ENCODE data around the gene EPGN.

GRCh38 chr4:74365761-74366160 lies 57.5 kb downstream of the EPGN start:
- TF ChIP-seq, protein P1, sequence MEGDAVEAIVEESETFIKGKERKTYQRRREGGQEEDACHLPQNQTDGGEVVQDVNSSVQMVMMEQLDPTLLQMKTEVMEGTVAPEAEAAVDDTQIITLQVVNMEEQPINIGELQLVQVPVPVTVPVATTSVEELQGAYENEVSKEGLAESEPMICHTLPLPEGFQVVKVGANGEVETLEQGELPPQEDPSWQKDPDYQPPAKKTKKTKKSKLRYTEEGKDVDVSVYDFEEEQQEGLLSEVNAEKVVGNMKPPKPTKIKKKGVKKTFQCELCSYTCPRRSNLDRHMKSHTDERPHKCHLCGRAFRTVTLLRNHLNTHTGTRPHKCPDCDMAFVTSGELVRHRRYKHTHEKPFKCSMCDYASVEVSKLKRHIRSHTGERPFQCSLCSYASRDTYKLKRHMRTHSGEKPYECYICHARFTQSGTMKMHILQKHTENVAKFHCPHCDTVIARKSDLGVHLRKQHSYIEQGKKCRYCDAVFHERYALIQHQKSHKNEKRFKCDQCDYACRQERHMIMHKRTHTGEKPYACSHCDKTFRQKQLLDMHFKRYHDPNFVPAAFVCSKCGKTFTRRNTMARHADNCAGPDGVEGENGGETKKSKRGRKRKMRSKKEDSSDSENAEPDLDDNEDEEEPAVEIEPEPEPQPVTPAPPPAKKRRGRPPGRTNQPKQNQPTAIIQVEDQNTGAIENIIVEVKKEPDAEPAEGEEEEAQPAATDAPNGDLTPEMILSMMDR (conservative IDR thresholded peaks at IDR 0.05; ENCODE audit: low read depth, low read length), result no peak
- TF ChIP-seq EZH2 (IDR thresholded peaks at IDR 0.05; ENCODE audit: borderline replicate concordance, low read depth, low read length, poor library complexity, severe bottlenecking), result no peak
